Measurements from ENCODE around the gene PKNOX2. TPM values are rescaled to one million over a fixed set of nuclear protein-coding genes. Genes with fewer than 3 reads are reported as not detected.

Gene PKNOX2
- total RNA-seq, 1 donor = under 0.01 TPM

DNA sequence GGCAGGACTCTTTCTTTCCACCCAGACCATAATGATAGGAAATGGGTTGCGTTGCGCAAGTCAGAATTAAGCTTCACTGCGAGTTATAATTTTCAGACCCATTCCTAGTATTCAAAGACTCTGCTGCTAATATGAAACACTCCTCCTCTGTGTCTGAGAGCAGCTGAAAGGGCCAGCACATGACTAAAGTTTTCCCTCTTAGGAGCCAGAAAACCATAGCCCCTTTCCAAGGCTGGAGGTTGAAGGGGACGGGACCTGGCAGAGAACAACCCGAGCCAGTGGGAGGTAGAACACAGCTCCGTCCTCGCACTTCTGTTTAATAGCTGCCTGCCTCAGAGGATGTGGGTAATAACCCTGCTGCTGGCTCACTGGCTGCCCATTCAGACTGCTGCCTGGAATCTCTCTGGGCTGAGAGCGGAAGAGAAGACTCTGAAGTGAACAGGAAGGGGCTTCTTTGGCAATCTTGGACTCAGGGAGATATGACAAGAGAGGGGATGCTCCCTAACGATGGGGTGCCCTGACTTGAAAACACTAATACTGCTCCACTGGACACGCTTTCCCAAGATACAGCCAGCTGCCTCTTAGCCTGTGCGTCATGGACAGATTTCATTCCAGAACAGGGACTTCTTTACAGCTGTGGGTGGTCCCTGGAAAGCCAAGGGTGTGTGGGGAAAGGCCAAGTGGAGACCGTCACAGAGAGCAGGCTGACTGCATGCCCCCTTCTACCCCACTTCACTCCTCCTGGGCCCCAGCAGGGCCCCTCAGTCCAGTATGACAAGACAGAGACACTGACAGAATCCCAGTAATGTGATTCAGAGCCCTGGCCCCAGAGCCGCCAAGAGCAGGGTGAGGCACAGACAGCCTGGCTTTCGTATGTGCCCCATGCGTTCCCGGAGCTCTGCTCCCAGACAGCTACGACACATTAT lies 174.6 kb downstream of the PKNOX2 start:
- Histone ChIP-seq H3K4me1 (ENCODE audit: insufficient read depth, low read length) (no peaks in the 10 kb centered on the region), H3K9me3 (ENCODE audit: low read depth, low read length) (no peaks in the 10 kb centered on the region), H3K4me3 (ENCODE audit: insufficient read depth, low read length) (no peak overlapping the region), H3K27me3 (ENCODE audit: insufficient read depth, low read length) (peaks cover 2% of the 10 kb centered on the region), H2AFZ (ENCODE audit: low read length) (no peak overlapping the region), H3K79me2 (ENCODE audit: insufficient read depth, low read length) (no peaks in the 10 kb centered on the region), H3K4me2 (ENCODE audit: insufficient read depth, low read length) (no peak overlapping the region), H4K20me1 (ENCODE audit: insufficient read depth, low read length) (no peaks in the 10 kb centered on the region), H3K36me3 (ENCODE audit: insufficient read depth, low read length) (no peaks in the 10 kb centered on the region), H3K27ac (ENCODE audit: low read depth, low read length) (no peak overlapping the region)
- no peak for DNase-seq (ENCODE audit: insufficient read length, low spot score, missing footprints)
- TF ChIP-seq, protein P1, sequence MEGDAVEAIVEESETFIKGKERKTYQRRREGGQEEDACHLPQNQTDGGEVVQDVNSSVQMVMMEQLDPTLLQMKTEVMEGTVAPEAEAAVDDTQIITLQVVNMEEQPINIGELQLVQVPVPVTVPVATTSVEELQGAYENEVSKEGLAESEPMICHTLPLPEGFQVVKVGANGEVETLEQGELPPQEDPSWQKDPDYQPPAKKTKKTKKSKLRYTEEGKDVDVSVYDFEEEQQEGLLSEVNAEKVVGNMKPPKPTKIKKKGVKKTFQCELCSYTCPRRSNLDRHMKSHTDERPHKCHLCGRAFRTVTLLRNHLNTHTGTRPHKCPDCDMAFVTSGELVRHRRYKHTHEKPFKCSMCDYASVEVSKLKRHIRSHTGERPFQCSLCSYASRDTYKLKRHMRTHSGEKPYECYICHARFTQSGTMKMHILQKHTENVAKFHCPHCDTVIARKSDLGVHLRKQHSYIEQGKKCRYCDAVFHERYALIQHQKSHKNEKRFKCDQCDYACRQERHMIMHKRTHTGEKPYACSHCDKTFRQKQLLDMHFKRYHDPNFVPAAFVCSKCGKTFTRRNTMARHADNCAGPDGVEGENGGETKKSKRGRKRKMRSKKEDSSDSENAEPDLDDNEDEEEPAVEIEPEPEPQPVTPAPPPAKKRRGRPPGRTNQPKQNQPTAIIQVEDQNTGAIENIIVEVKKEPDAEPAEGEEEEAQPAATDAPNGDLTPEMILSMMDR (IDR thresholded peaks at IDR 0.05; ENCODE audit: extremely low read depth, low read depth, low read length) = no peak

DNA sequence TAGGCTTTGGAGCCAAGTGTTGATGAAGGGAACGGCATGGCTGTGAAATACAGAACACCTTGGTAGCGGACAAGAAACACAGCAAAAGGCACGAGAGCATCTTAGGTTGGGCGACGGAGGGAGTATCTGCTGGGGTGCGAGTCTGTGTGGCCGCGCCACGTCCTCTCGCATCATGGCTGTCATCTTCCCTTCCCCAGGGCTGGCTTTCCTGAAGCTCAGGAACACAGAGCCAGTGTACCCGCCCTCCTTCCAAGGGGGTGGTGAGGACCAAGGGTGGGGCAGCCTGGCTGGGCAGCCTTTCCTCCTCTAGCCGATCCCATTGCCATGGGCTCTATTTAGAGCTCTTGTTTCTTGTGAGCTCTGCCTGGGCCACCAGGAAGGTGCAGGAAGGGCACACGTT lies 177.1 kb downstream of the PKNOX2 start:
- H3K4me1 ChIP-seq (ENCODE audit: insufficient read depth, low read length) = peaks cover 18% of the 10 kb centered on the region
- peaks cover 2% of the 10 kb centered on the region for H3K27me3 ChIP-seq (ENCODE audit: insufficient read depth, low read length)
- TF ChIP-seq, protein P1 (IDR thresholded peaks at IDR 0.05; ENCODE audit: extremely low read depth, low read depth, low read length) = no peak
- H3K27ac ChIP-seq (ENCODE audit: low read depth, low read length) = no peak overlapping the region
- no peak overlapping the region for H2AFZ ChIP-seq (ENCODE audit: low read length)
- DNase-seq (ENCODE audit: insufficient read length, low spot score, missing footprints) = no peak
- H3K9me3 ChIP-seq (ENCODE audit: low read depth, low read length) = no peaks in the 10 kb centered on the region
- no peak overlapping the region for H3K4me3 ChIP-seq (ENCODE audit: insufficient read depth, low read length)
- no peaks in the 10 kb centered on the region for H3K36me3 ChIP-seq (ENCODE audit: insufficient read depth, low read length)
- no peak overlapping the region for H3K4me2 ChIP-seq (ENCODE audit: insufficient read depth, low read length)
- H4K20me1 ChIP-seq (ENCODE audit: insufficient read depth, low read length) = no peaks in the 10 kb centered on the region
- H3K79me2 ChIP-seq (ENCODE audit: insufficient read depth, low read length) = no peaks in the 10 kb centered on the region

DNA sequence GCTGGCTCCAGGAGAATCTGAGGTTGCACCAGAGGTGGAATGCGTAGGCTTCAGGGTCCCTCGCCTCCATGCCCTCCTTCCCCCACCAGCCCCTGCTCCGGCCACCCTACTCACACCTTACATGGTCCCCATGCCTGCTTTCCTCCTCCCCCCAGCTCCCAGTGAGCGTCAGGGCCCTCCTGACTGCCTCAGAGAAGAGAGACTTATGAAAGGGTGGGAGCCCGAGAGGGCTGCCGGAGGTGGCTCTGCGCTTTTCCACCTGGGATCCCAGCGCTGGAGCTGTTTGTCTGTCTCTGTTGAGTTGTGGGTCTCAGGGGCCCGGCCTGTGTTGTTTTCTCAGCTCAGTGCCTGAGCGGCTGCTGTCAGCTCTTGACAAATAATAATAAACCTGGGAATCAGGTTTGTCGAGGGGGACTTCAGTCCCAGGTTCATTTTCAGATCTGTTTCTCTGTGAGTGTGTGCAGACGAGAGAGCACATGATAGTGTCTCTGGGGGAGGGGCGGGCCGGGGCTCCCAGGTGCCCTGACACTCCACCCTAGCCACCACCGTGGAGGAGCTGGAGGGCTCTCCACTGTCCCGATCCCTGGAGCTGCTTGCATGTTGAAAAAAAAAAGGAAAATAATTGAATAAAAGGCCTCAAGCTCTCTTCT lies 177.9 kb downstream of the PKNOX2 start:
- TF ChIP-seq, protein P1 (IDR thresholded peaks at IDR 0.05; ENCODE audit: extremely low read depth, low read depth, low read length) = no peak
- H3K4me1 ChIP-seq (ENCODE audit: insufficient read depth, low read length) = peaks cover 19% of the 10 kb centered on the region

More for the DNA sequence above, 177.9 kb downstream of the PKNOX2 start:
- H3K4me2 ChIP-seq (ENCODE audit: insufficient read depth, low read length) = no peak overlapping the region
- no peak overlapping the region for H3K27ac ChIP-seq (ENCODE audit: low read depth, low read length)
- H2AFZ ChIP-seq (ENCODE audit: low read length) = no peak overlapping the region
- no peaks in the 10 kb centered on the region for H4K20me1 ChIP-seq (ENCODE audit: insufficient read depth, low read length)
- no peaks in the 10 kb centered on the region for H3K79me2 ChIP-seq (ENCODE audit: insufficient read depth, low read length)
- no peak overlapping the region for H3K4me3 ChIP-seq (ENCODE audit: insufficient read depth, low read length)
- H3K36me3 ChIP-seq (ENCODE audit: insufficient read depth, low read length) = no peaks in the 10 kb centered on the region
- peaks cover 4% of the 10 kb centered on the region for H3K27me3 ChIP-seq (ENCODE audit: insufficient read depth, low read length)
- H3K9me3 ChIP-seq (ENCODE audit: low read depth, low read length) = no peaks in the 10 kb centered on the region
- DNase-seq (ENCODE audit: insufficient read length, low spot score, missing footprints) = no peak

All from osteoblast (primary cell).